HUES64 (cell line): ENCODE data around the gene CCNL2.

Experiments
- H3K27ac ChIP-seq: 2 replicates; pipeline ENCODE4 v1.7.0; 2013; ENCODE audit warnings: low read depth, low read length, inconsistent platforms
- H3K27me3 ChIP-seq: 2 replicates; pipeline ENCODE4 v1.6.1; 2013; ENCODE audit warnings: mild to moderate bottlenecking, low read length; ENCODE audit not compliant: insufficient read depth
- H3K36me3 ChIP-seq: 2 replicates; pipeline ENCODE4 v1.6.1; 2013; ENCODE audit warnings: mild to moderate bottlenecking, low read length; ENCODE audit not compliant: insufficient read depth
- H3K4me1 ChIP-seq: 2 replicates; pipeline ENCODE4 v1.6.1; 2013; ENCODE audit warnings: mild to moderate bottlenecking, low read length, moderate library complexity; ENCODE audit not compliant: insufficient read depth
- H3K4me3 ChIP-seq: 2 replicates; pipeline ENCODE4 v1.5.1; 2013; ENCODE audit warnings: mild to moderate bottlenecking, low read length, moderate library complexity
- H3K9ac ChIP-seq: 2 replicates; pipeline ENCODE4 v1.6.1; 2013; ENCODE audit warnings: mild to moderate bottlenecking, low read depth, low read length
- H3K9me3 ChIP-seq: 2 replicates; pipeline ENCODE4 v1.6.1; 2013; ENCODE audit warnings: low read depth, low read length; ENCODE audit not compliant: insufficient read depth
- WGBS: fragments of 150-250, 120-280 bp; methylation state at CpG from one replicate; pipeline ENCODE4 v1.1.7; 2013; ENCODE audit warnings: missing lambda C conversion rate; 5-methylcytosine and 5-hydroxymethylcytosine counted together

The CCNL2 gene

DNA sequence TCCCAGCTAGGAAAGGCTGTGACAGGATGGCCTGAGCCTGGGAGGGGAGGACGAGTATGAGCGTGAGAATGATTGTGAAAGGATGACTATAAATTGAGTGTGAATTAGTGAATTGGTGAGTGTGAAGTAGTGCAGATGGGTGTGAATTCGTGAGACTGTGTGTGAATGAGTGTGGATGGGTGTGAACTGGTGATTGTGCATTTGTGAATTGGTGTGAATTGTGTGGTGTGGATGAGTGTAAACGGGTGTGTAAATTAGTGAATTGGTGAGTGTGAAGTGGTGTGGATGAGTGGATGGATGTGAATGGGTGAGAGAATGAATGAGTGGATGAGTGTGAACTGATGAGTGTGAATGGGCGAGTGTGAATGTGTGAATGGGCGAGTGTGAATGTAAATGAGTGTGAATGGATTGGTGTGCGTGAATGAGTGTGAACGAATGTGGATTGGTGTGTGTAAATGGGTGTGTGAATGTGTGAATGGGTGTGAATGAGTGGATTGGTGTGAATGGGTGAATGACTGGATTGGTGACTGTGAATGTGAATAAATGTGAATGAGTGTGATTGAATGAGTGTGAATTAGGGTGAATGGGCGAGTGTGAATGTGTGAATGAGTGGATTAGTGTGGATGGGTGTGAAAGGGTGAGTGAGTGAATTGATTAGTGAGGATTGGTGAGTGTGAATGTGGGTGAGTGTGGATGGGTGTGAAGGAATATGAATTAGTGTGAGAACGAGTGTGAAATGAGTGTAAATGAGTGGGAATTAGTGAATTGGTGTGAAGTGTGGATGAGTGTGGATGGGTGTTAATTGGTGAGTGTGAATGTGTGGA is 33.0 kb downstream of the CCNL2 start:
- Histone ChIP-seq H3K36me3 (no peaks in the 10 kb centered on the region), H3K27me3 (no peaks in the 10 kb centered on the region), H3K4me3 (no peak overlapping the region), H3K9ac (no peak overlapping the region), H3K4me1 (peaks cover 9% of the 10 kb centered on the region; the same call in 1 of the 2 replicates), H3K27ac (no peak overlapping the region), H3K9me3 (peaks cover 18% of the 10 kb centered on the region)
- WGBS = 81% methylated on average over 10 of the region's 10 CpGs

DNA sequence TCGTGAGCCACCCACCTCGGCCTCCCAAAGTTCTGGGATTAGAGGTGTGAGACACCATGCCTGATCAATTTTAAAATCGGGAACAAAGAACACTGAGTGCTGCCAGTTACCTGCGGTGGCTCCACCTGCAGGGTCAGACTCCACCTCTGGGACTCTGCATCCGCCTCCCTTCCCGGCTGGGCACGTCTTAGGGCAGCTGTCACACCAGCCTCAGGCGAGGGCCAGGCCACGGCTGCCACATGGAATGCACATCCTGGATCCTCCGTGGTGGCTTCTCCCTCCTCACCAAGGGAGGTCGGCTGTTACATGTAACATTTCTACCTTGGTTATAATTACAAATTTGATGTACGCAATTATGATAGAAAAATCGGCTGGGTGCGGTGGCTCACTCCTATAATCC is 34.9 kb downstream of the CCNL2 start:
- Histone ChIP-seq H3K36me3 (no peaks in the 10 kb centered on the region), H3K4me3 (no peak overlapping the region), H3K9me3 (peaks cover 18% of the 10 kb centered on the region), H3K27me3 (no peaks in the 10 kb centered on the region), H3K4me1 (peaks cover 22% of the 10 kb centered on the region), H3K27ac (no peak overlapping the region), H3K9ac (no peak overlapping the region)
- WGBS = 82% methylated on average over 13 of the region's 14 CpGs

DNA sequence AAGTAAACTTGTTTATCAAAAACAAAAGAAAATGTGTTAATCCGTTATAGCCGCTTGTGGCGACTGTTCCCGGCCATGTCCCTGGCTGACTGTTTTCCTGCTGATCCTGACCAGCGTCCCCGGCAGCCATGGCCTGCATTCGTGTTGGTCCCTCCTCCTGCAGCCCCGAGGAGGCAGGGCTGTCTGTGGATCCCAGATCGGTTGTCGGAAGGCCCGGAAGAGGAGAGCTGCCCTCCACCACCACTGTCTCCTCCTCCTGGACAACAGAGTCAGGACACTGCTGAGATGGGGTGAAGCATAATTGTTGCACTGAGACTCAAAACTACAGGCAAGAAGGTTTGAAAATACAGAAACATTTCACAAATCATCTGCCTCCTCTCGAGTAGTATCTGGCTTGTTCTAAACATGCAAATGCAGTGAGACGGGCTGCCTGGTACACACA is 37.1 kb downstream of the CCNL2 start:
- Histone ChIP-seq H3K9me3 (peaks cover 14% of the 10 kb centered on the region), H3K27ac (peak overlapping the region; percentile 1; the same call in 1 of the 2 replicates), H3K9ac (0 out of 2 replicates have a peak overlapping the region, but pooled peaks have one; percentile 13), H3K4me1 (peaks cover 35% of the 10 kb centered on the region), H3K27me3 (no peaks in the 10 kb centered on the region), H3K4me3 (no peak overlapping the region), H3K36me3 (no peaks in the 10 kb centered on the region)
- 34% methylated on average over 13 of the region's 13 CpGs for WGBS

DNA sequence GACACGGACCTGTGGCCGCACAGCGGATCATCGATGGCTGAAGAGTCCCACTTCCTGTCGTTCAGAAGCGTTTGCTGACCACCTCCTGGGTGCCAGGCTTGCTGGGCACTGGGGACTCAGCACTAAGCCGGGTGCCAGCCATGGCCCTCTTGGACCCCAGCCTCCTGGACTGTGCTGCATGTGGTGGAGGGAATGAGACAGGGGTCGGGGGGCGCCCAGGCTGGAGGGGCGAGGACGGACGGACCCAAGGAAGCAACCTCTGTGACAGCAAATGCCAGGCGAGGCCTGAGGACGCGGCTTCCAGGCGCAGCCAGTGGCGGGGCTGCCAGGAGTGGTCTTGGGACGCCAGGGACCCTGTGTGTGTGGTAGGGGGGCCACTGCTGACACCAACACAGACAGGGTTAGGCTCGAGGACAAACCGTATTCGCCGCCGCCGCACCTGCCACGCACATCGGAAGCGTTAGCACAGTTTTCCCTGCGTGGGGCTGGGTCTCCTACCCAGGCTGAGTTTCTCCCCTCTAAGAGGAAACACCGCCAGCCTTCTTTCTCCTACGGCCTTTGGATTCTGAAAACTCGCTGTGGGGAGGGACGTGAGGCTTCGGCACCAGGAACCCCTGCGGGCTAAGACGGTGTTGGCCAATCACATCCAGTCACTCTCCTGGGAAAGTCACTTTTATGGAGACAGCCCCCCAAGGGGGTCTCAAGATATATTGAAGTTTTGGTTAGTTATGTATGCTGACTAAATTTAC is 37.7 kb downstream of the CCNL2 start:
- Histone ChIP-seq H3K27me3 (no peaks in the 10 kb centered on the region), H3K4me3 (no peak overlapping the region), H3K36me3 (no peaks in the 10 kb centered on the region), H3K9ac (peak overlapping the region; percentile 19; the same call in 1 of the 2 replicates), H3K27ac (no peak overlapping the region; the same call in 1 of the 2 replicates), H3K9me3 (peaks cover 8% of the 10 kb centered on the region), H3K4me1 (peaks cover 35% of the 10 kb centered on the region)
- WGBS = 77% methylated on average over 34 of the region's 35 CpGs

DNA sequence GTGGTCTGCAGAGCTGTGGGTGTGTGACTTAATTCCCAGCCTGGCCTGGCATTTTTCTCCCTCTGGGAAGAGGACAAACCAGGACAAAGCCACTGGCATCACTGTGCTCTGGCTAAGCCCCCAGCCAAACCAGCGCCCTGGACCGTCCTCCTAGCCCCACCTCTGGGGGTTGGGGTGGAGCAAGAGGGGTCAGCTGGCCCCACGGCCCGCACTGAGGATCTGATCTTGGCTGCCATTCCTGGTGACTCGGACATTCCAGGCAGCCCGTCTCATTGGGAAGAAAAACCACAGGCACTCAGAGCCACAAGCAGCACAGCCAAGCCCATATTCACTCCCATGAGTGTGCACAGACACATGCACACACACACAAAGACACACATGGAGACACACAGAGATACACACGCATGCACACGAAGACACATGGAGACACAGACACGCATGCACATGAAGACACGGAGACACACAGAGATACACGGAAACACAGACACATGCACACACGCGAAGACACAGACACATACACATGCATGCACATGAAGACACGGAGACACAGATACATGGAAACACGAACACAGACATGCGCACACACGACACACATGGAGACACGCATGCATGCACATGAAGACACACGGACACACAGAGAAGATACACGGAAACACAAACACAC is 38.5 kb downstream of the CCNL2 start:
- Histone ChIP-seq H3K27ac (no peak overlapping the region), H3K4me1 (peaks cover 35% of the 10 kb centered on the region), H3K36me3 (no peaks in the 10 kb centered on the region), H3K9ac (peak overlapping the region; percentile 19; the same call in 1 of the 2 replicates), H3K4me3 (no peak overlapping the region), H3K9me3 (no peaks in the 10 kb centered on the region), H3K27me3 (no peaks in the 10 kb centered on the region)
- WGBS = 85% methylated on average over 20 of the region's 20 CpGs

DNA sequence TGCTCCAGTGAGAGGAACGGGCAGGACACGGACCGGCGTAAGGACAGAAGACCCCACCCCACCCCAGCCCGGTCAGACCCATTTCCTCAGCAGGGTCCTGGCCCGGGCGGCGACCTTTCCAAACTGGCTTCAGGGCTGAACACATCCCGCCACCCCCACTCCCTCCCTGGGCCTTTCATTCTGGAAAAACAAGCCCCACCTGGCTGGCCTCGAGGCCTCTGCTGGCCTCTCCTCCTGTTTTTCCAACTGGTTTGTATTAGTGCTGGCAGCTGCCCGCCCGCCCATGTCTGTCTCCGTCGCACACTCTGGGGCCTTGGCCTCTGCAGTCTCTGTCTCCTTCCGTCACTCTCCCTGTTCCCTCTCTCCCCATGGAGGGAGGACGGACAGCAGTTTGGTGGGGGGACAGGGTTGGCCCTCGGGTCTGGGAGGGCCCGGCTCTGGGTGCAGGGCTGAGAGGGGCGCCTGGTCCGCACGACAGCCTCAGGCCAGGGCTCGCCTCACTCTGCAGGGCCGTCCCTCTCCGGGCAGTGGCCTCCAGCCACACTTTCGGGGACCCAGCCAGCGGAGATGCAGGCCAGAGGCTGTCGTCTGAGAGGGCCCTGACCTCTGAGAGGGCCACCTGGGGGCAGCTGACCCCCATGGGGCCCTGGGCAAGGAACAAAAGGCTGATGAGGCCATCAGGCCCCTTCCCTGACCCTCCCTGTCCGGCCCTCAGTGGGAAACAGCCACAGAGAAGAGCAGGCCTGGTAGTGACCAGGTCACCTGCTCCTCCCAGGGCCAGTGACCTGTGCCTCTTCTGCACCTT is 39.3 kb downstream of the CCNL2 start:
- peak overlapping the region; percentile 70 for H3K27ac ChIP-seq
- 74% methylated on average over 28 of the region's 28 CpGs for WGBS

DNA sequence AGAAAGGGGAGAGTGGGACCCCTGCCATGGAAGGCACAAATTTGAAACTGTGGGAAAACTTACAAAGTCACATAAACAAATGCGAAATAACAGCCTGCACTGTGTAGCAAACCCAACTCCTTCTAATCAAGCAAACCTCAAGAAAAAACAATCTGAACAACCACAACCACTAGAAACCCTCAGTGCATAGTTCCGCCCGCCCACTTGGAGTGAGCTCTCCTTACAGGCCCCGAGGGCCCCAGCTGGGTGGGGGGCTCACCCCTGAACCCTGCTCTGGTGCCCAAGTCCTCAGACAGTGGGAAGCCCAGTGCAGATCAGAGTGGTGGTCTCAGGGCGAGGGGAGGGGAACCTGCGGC is 39.8 kb downstream of the CCNL2 start:
- 82% methylated on average over 6 of the region's 6 CpGs for WGBS
- H3K9ac ChIP-seq = no peak overlapping the region
- H3K9me3 ChIP-seq = no peaks in the 10 kb centered on the region
- H3K4me3 ChIP-seq = no peak overlapping the region
- H3K4me1 ChIP-seq = peaks cover 35% of the 10 kb centered on the region
- peak overlapping the region; percentile 88 for H3K27ac ChIP-seq
- H3K27me3 ChIP-seq = peaks cover 5% of the 10 kb centered on the region; the same call in 1 of the 2 replicates
- no peaks in the 10 kb centered on the region for H3K36me3 ChIP-seq

More for the DNA sequence above, 39.3 kb downstream of the CCNL2 start:
- Histone ChIP-seq H3K9ac (no peak overlapping the region), H3K4me1 (peaks cover 35% of the 10 kb centered on the region), H3K36me3 (no peaks in the 10 kb centered on the region), H3K9me3 (no peaks in the 10 kb centered on the region), H3K27me3 (peaks cover under 1% of the 10 kb centered on the region; the same call in 1 of the 2 replicates), H3K4me3 (no peak overlapping the region)

DNA sequence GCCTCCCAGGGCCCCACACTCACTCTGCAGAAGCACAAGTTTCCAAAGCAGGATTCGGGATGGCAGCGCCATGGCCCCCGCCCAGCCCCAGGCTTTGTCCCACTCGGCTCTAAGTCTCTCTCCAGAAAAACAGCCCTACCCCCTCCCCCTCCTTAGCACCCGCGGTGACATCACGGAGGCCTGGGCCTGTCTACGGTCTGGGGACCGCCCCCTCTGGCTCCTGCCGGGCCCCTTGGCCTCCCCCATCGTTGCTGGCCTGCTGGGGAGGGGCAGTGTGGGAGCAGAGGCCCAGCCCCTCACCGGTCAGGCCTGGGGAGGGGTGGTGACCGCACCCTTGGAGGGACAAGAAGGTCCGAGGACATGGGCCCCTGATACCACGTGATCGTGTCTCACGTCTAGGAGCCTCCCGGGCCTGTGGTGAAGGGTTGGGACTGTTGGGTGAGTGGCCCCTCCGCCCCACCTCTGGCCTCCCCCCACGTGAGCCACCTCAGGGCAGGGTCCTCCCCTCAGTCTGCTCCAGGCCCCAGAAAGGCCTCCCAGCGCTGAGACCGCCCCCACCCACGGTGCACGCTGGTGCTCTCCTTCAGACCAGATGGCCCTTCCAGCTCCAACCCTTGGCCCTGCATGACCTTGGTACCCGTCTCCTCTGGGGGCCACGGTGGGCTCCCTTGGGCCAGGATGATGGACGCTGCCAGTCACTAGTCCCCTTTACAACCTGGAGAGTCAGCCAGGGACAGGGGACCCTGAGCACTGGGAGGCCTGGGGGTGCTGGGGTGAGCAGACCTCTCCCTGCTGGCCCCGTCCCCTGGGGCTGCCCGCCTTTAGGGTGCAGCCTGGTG is 40.5 kb downstream of the CCNL2 start, which contains the start of gene MXRA8:
TSS of gene MXRA8 (minus strand) at position 123 of the 839 bp plus-strand sequence. CDS start at position 72, 51 bp downstream.
- Histone ChIP-seq H3K4me3 (peak within 1 kb of the TSS; percentile 57), H3K36me3 (no peaks in the 10 kb centered on the region), H3K4me1 (peaks cover 35% of the 10 kb centered on the region), H3K27me3 (peaks cover 5% of the 10 kb centered on the region; the same call in 1 of the 2 replicates), H3K27ac (peak within 1 kb of the TSS; percentile 88), H3K9ac (peak within 1 kb of the TSS; percentile 78), H3K9me3 (no peaks in the 10 kb centered on the region)
- 29% methylated on average over 29 of the region's 29 CpGs for WGBS

DNA sequence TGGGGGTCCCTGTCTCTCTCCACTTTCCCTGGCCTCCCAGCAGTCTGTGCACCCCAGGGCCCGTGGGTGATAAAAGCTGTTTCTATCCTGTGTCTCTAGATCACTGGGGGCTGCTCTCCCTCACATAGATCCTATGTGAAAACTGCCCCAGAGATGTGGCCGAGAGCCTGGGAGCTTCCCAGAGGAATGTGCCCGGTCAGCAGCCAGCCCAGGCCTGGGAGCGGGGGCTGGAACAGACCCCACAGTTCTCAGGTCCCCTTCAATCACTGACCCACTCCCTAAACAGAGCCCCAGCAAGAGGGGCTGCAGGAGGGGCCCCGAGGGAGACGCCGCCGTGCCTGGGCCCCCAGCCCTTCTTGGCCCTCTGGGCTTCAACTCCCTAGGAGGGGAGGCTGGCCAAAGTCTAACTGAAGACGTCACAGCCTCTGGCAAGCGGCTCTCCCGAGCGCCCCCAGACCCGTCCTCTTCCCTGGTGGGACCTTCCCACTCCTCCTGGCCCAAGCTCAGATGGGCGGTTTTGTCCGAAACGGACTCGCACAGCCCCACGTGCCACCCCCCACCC is 41.2 kb downstream of the CCNL2 start:
- peak overlapping the region; percentile 57 for H3K4me3 ChIP-seq
- H3K4me1 ChIP-seq = peaks cover 35% of the 10 kb centered on the region
- no peaks in the 10 kb centered on the region for H3K36me3 ChIP-seq
- H3K9ac ChIP-seq = peak overlapping the region; percentile 78
- H3K27me3 ChIP-seq = peaks cover 5% of the 10 kb centered on the region; the same call in 1 of the 2 replicates
- peak overlapping the region; percentile 88 for H3K27ac ChIP-seq
- no peaks in the 10 kb centered on the region for H3K9me3 ChIP-seq
- WGBS = 19% methylated on average over 17 of the region's 18 CpGs
